ENCODE measurements around the gene MROH9. TPM values are rescaled to one million over a fixed set of nuclear protein-coding genes. Genes with fewer than 3 reads are reported as not detected.

MROH9 gene
- total RNA-seq, 1 experiment from 2014 or later: not detected

DNA sequence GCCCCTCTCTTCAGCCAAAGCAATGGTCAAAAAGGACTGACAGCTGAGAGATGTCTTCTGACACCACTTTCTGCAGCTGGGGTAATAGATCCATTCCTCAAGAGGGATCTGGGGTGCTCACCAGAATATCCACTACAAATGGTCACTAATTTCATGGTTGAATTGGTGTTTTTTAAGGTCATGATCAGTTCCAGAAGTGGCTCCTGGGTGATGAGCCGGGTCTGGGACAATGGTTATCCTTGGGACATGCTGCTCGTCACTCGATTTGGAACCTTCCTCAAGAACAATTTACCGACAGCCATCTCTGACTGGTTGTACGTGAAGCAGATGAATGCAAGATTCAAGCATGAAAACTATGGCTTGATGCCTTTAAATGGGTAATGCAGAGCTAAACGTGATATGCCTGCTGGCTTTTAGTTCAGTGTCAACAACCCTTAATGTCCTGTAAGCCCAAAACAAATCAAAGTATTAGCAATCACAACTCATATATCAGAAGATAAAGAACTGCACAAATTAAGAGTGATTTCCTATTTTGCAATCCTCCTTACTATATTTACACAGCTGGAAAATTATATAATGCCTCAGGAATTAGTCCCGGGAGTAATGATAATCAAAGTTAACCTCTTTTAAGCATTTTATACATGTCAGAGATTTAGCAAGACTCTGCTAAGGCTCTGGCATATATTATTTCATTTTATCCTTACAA lies 175.4 kb downstream of the MROH9 start:
- no peak overlapping the region for H3K4me2 ChIP-seq (ENCODE audit: insufficient read depth, insufficient read length, low read length)
- H3K14ac ChIP-seq (ENCODE audit: insufficient read depth, low read length): no peak overlapping the region
- H3K79me2 ChIP-seq (ENCODE audit: insufficient read depth, low read length): no peaks in the 10 kb centered on the region
- H2AFZ ChIP-seq (ENCODE audit: low read length): no peak overlapping the region
- H3K4me1 Mint-ChIP-seq: peaks cover 10 to 12% of the 10 kb centered on the region in 2 experiments
- H3K27ac Mint-ChIP-seq: no peak overlapping the region
- no peaks in the 10 kb centered on the region for H3K79me1 ChIP-seq (ENCODE audit: insufficient read depth, low read depth, low read length, poor library complexity, severe bottlenecking)
- H3K9me3 ChIP-seq (ENCODE audit: control insufficient read depth, low read depth, low read length): no peaks in the 10 kb centered on the region
- no peaks in the 10 kb centered on the region; the same call in 1 of the 2 replicates for H3K4me1 ChIP-seq (ENCODE audit: insufficient read depth, low read length)
- TF ChIP-seq, protein P1, sequence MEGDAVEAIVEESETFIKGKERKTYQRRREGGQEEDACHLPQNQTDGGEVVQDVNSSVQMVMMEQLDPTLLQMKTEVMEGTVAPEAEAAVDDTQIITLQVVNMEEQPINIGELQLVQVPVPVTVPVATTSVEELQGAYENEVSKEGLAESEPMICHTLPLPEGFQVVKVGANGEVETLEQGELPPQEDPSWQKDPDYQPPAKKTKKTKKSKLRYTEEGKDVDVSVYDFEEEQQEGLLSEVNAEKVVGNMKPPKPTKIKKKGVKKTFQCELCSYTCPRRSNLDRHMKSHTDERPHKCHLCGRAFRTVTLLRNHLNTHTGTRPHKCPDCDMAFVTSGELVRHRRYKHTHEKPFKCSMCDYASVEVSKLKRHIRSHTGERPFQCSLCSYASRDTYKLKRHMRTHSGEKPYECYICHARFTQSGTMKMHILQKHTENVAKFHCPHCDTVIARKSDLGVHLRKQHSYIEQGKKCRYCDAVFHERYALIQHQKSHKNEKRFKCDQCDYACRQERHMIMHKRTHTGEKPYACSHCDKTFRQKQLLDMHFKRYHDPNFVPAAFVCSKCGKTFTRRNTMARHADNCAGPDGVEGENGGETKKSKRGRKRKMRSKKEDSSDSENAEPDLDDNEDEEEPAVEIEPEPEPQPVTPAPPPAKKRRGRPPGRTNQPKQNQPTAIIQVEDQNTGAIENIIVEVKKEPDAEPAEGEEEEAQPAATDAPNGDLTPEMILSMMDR (conservative IDR thresholded peaks at IDR 0.05): no peak
- H2BK20ac ChIP-seq (ENCODE audit: low read depth, low read length, poor library complexity, severe bottlenecking): no peak overlapping the region
- no CpG with 5 or more reads among the region's 7 CpGs for WGBS (ENCODE audit: extremely low coverage, insufficient read length, low lambda C conversion rate)
- H3K4me3 Mint-ChIP-seq: no peak overlapping the region
- H2AK5ac ChIP-seq (ENCODE audit: insufficient read length, low read length): no peak overlapping the region
- H4K8ac ChIP-seq (replicated peaks; ENCODE audit: insufficient read length, low read depth, low read length): no peak overlapping the region
- no peak overlapping the region for H4K91ac ChIP-seq (ENCODE audit: insufficient read length, low read depth, low read length)
- no peaks in the 10 kb centered on the region for H3K36me3 Mint-ChIP-seq (ENCODE audit: insufficient read depth in 1 of 3, low read depth in 3 of 3)
- no peaks in the 10 kb centered on the region for H3K9me3 Mint-ChIP-seq
- H3T11ph ChIP-seq (ENCODE audit: low read length): no peak overlapping the region
- no peak overlapping the region for H2BK5ac ChIP-seq (ENCODE audit: insufficient read length, low read length)
- no peak overlapping the region for H3K23ac ChIP-seq (ENCODE audit: insufficient read length, low read depth, low read length)
- H3K23me2 ChIP-seq (ENCODE audit: insufficient read length, low read depth, low read length, poor library complexity, severe bottlenecking): no peaks in the 10 kb centered on the region
- no peaks in the 10 kb centered on the region for H3K27me3 Mint-ChIP-seq (ENCODE audit: low read depth)
- no peaks in the 10 kb centered on the region for H3K27me3 ChIP-seq (ENCODE audit: insufficient read depth, low read length)
- H3K27ac ChIP-seq (ENCODE audit: insufficient read length, low read depth, low read length): no peak overlapping the region
- no peak overlapping the region for H2BK120ac ChIP-seq (ENCODE audit: low read depth, low read length, poor library complexity, severe bottlenecking)
- H3K56ac ChIP-seq (ENCODE audit: insufficient read length, low read depth, low read length): no peak overlapping the region
- H4K20me1 ChIP-seq (ENCODE audit: control insufficient read depth, insufficient read depth, insufficient read length): no peaks in the 10 kb centered on the region
- no peak overlapping the region for H3K9ac ChIP-seq (ENCODE audit: extremely low read depth, insufficient read length, low read length)
- no peak overlapping the region for H3K4ac ChIP-seq (ENCODE audit: low read depth, low read length)
- no peak overlapping the region for H2BK12ac ChIP-seq (ENCODE audit: insufficient read length, low read depth, low read length)
- H3K18ac ChIP-seq (ENCODE audit: insufficient read length, low read depth, low read length): no peak overlapping the region
- H4K5ac ChIP-seq (ENCODE audit: insufficient read length, low read depth, low read length): no peak overlapping the region
- no peak overlapping the region for H2BK15ac ChIP-seq (ENCODE audit: low read depth, low read length)
- no peak for DNase-seq
